CD4-positive, CD25-positive, alpha-beta regulatory T cell (primary cell): ENCODE results near the gene TNNI3K. TPM values are rescaled to one million over a fixed set of nuclear protein-coding genes. Genes with fewer than 3 reads are reported as not detected.

Experiments
- ATAC-seq, 2 donors: fragments of 150-1000 bp; cut with Tn5 transposase; one replicate each; pipeline ENCODE4 v1.10.0; 2021; ENCODE audit warnings: low read depth in 2 of 2, moderate number of reproducible peaks in 2 of 2, moderate library complexity in 1 of 2
- DNase-seq, 3 donors: peaks; one replicate each; pipeline versions ENCODE4 v3.0.0 to v3.0.0-alpha.2; 2012 to 2022; ENCODE audit warnings: mixed read lengths in 1 of 3
- H3K27ac ChIP-seq: one replicate; pipeline ENCODE4 v1.7.0; 2013; ENCODE audit warnings: mild to moderate bottlenecking, low read length; ENCODE audit not compliant: insufficient read depth, poor library complexity, severe bottlenecking
- H3K27me3 ChIP-seq: one replicate; pipeline ENCODE4 v1.7.0; 2013; ENCODE audit warnings: low read length; ENCODE audit not compliant: control insufficient read depth, insufficient read depth
- H3K36me3 ChIP-seq: one replicate; pipeline ENCODE4 v1.7.0; 2013; ENCODE audit warnings: mild to moderate bottlenecking, low read length, moderate library complexity; ENCODE audit not compliant: control insufficient read depth, insufficient read depth
- H3K4me1 ChIP-seq: 2 replicates; pipeline ENCODE4 v1.7.0; 2013; ENCODE audit warnings: mild to moderate bottlenecking, low read length; ENCODE audit not compliant: insufficient read depth, control insufficient read depth, poor library complexity, severe bottlenecking
- H3K4me3 ChIP-seq: one replicate; pipeline ENCODE4 v1.7.0; 2013; ENCODE audit warnings: low read depth, mild to moderate bottlenecking, low read length, moderate library complexity
- H3K9me3 ChIP-seq, 2 experiments: 1 replicate in 1 of 2; 2 replicates in 1 of 2; pipeline ENCODE4 v1.7.0; 2013; ENCODE audit warnings: low read length in 2 of 2, mild to moderate bottlenecking in 1 of 2, moderate library complexity in 1 of 2; ENCODE audit not compliant: control insufficient read depth in 2 of 2
- H3K27ac Mint-ChIP-seq, 3 donors: one replicate each; pipeline ENCODE4 v1.8.0; 2020 to 2022; ENCODE audit warnings: mild to moderate bottlenecking in 3 of 3, mixed read lengths in 3 of 3, moderate library complexity in 2 of 3
- H3K27me3 Mint-ChIP-seq: one replicate; pipeline ENCODE4 v1.8.0; 2022; ENCODE audit warnings: mild to moderate bottlenecking, mixed read lengths
- H3K36me3 Mint-ChIP-seq: one replicate; pipeline ENCODE4 v1.8.0; 2020; ENCODE audit warnings: mixed read lengths
- H3K4me1 Mint-ChIP-seq, 4 donors: one replicate each; pipeline ENCODE4 v1.8.0; 2020 to 2022; ENCODE audit warnings: mixed read lengths in 4 of 4, mild to moderate bottlenecking in 1 of 4
- H3K4me3 Mint-ChIP-seq, 4 donors: one replicate each; pipeline ENCODE4 v1.8.0; 2020 to 2022; ENCODE audit warnings: mild to moderate bottlenecking in 4 of 4, mixed read lengths in 4 of 4, moderate library complexity in 3 of 4
- H3K9me3 Mint-ChIP-seq, 7 donors: one replicate each; pipeline ENCODE4 v1.8.0; 2020 to 2022; ENCODE audit warnings: mixed read lengths in 7 of 7, mild to moderate bottlenecking in 3 of 7, moderate library complexity in 2 of 7
- polyA plus RNA-seq, 4 donors: library from polyadenylated mRNA; unstranded; fragments of 300-500 nt; fragmentation: Illumina TruSeq; gene quantifications; one replicate each; pipeline ENCODE4 v1.2.3, GENCODE V29; 2021
- total RNA-seq: library from RNA; stranded (reverse); gene quantifications from one replicate; pipeline ENCODE4 v1.2.3, GENCODE V29; 2022

TNNI3K gene
- total and polyA plus RNA-seq, 5 donors from 2014 or later, result 0.41 TPM; not detected in 4

DNA sequence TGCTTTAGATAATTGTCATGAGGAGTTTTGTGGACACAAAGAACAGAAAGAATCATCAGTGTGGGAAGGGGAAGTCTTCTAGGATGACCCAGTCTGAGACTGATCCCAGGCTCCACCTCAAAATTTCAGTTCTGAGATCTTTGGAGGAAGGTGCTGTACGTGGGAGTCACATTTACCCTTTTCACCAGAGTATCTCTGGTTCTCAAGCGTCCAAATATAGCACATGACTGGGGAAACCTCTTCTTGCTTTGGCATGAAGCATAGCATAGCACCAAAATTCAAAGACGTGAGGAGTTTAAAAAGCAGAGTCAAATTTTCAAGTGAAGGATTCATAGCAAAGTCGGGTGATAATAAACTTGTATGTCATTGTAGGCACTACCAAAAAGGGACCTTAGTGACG lies 180.7 kb downstream of the TNNI3K start:
- no peaks in the 10 kb centered on the region for H3K36me3 Mint-ChIP-seq
- H3K27me3 ChIP-seq, result no peaks in the 10 kb centered on the region
- no peak overlapping the region for H3K4me3 ChIP-seq
- H3K9me3 Mint-ChIP-seq, result peaks cover 0 to 4% (median 2%) of the 10 kb centered on the region in 7 donors
- H3K9me3 ChIP-seq, result no peaks in the 10 kb centered on the region
- no peak overlapping the region for H3K4me3 Mint-ChIP-seq
- H3K4me1 ChIP-seq, result no peaks in the 10 kb centered on the region
- H3K27ac Mint-ChIP-seq, result no peak overlapping the region
- H3K27me3 Mint-ChIP-seq, result no peaks in the 10 kb centered on the region
- DNase-seq (no peak), ATAC-seq (no peak)
- no peak overlapping the region for H3K27ac ChIP-seq
- no peaks in the 10 kb centered on the region for H3K36me3 ChIP-seq
- no peaks in the 10 kb centered on the region for H3K4me1 Mint-ChIP-seq

DNA sequence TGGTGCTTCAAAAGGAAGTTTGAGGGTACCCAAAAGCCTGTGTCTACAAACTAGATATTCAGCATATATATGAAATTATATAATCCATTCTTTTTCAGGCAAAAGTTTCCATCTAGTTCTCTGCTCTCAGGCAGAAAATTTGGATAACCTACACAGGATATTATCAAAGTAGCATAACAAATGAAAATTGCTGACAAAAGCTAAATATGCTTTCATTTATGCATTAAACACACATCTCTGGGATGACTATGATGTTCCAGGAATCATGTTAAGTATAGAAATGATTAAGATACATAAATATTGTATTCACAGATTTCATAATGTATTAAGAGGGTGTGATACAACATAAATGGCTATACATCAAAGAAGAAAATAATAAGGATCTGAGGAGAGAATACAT lies 184.4 kb downstream of the TNNI3K start:
- H3K4me3 ChIP-seq, result no peak overlapping the region
- H3K36me3 ChIP-seq, result no peaks in the 10 kb centered on the region
- no peak overlapping the region for H3K27ac Mint-ChIP-seq
- H3K9me3 Mint-ChIP-seq, result peaks cover 0 to 4% (median 2%) of the 10 kb centered on the region in 7 donors
- no peak for ATAC-seq
- no peak overlapping the region for H3K4me3 Mint-ChIP-seq
- no peaks in the 10 kb centered on the region for H3K36me3 Mint-ChIP-seq
- no peaks in the 10 kb centered on the region for H3K4me1 ChIP-seq
- H3K27ac ChIP-seq, result no peak overlapping the region
- no peaks in the 10 kb centered on the region for H3K27me3 Mint-ChIP-seq
- no peaks in the 10 kb centered on the region for H3K9me3 ChIP-seq
- no peaks in the 10 kb centered on the region for H3K4me1 Mint-ChIP-seq
- DNase-seq, result no peak
- H3K27me3 ChIP-seq, result no peaks in the 10 kb centered on the region

DNA sequence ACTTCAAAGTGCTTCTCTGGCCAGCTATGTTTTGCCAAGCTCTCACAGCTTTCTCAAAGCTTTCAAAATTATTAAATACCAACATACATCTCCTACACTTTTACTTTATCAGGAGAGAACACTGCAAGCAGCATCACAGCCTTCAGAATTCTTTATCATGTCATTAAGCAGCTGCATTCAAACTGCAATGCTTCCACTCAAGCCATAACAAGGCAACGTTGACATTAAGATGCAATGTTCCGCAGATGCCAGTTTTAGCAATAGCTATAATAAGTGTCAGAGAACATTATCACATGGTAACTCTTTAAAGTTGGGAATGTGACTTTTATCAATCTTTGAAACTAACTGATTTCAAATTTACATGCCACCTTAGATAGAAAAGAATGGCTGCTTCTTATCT lies 185.3 kb downstream of the TNNI3K start:
- H3K4me1 Mint-ChIP-seq, result no peaks in the 10 kb centered on the region
- H3K27ac ChIP-seq, result no peak overlapping the region
- no peaks in the 10 kb centered on the region for H3K4me1 ChIP-seq
- no peak for DNase-seq
- H3K4me3 ChIP-seq, result no peak overlapping the region
- no peak overlapping the region for H3K27ac Mint-ChIP-seq
- no peaks in the 10 kb centered on the region for H3K36me3 ChIP-seq
- H3K9me3 ChIP-seq, result no peaks in the 10 kb centered on the region
- no peaks in the 10 kb centered on the region for H3K27me3 ChIP-seq
- ATAC-seq, result no peak
- H3K36me3 Mint-ChIP-seq, result no peaks in the 10 kb centered on the region
- no peaks in the 10 kb centered on the region for H3K27me3 Mint-ChIP-seq
- no peak overlapping the region for H3K4me3 Mint-ChIP-seq
- H3K9me3 Mint-ChIP-seq, result peaks cover 0 to 3% (median 2%) of the 10 kb centered on the region in 7 donors

DNA sequence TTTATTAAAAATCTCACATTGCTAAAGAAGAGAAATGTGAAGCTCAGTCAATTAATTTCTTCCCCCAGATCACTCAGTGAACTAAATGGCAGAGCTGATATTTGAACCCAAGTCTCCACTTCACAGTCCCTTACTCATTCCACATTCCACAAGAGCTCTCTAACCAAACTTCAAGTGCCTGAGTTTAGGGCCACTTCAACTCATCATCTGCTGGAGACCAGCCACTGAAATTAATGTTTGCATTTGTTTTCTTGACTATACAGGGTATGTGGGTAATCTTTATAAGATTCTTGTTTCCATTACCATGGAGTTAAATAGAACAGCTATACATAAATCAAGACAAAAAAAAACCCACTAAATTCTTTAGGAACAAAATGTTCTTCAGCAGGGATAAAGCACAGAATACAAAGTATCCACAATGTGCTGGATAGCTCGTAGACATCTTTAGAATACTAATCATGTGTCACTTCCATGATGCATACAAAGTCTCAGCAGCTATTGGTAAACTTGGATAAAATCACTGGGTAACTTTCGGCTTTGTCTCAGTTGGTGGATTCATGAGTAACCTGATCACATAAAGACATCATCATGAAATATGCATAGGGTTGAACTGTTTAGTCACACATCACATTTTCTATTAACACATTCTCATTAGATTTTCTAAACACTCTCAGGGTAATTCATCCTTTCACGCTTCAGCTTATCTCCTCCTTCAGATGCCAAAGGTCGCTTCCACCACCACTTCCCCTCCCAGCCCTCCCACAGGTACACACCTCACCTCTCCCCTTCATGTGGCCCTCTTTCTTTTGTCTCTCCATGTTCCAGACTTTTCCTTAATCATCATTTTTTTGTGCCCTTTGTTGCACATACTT lies 187.5 kb downstream of the TNNI3K start:
- Histone ChIP-seq H3K4me1 (no peaks in the 10 kb centered on the region), H3K9me3 (no peaks in the 10 kb centered on the region), H3K27ac (no peak overlapping the region), H3K4me3 (no peak overlapping the region), H3K27me3 (no peaks in the 10 kb centered on the region), H3K36me3 (no peaks in the 10 kb centered on the region)
- DNase-seq (no peak), ATAC-seq (no peak)
- Mint-ChIP-seq H3K9me3 (peaks cover 0 to 4% (median 0%) of the 10 kb centered on the region in 7 donors), H3K27ac (no peak overlapping the region), H3K27me3 (no peaks in the 10 kb centered on the region), H3K4me1 (no peaks in the 10 kb centered on the region), H3K36me3 (no peaks in the 10 kb centered on the region), H3K4me3 (no peak overlapping the region)

DNA sequence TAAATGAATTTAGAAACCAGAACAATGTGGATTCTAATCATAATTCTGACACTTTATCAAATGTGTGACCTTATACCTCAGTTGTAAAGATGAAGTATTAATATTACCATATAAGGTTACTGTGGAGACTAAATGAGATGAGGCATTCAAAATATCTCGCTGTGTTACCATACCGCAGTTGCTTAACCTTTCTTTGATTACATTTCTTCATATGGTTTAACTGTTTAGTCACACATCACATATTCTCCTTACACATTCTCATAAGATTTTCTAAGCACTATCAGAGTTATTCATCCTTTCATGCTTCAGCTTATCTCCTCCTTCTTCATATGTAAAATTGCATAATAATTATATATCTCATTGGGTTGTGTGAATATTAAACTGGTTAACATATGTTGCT lies 188.3 kb downstream of the TNNI3K start:
- H3K4me1 ChIP-seq, result no peaks in the 10 kb centered on the region
- no peak for DNase-seq
- H3K9me3 ChIP-seq, result no peaks in the 10 kb centered on the region
- ATAC-seq, result no peak
- H3K27ac ChIP-seq, result no peak overlapping the region
- no peak overlapping the region for H3K4me3 ChIP-seq
- H3K4me3 Mint-ChIP-seq, result no peak overlapping the region
- H3K27ac Mint-ChIP-seq, result no peak overlapping the region
- no peaks in the 10 kb centered on the region for H3K27me3 Mint-ChIP-seq
- H3K4me1 Mint-ChIP-seq, result no peaks in the 10 kb centered on the region
- H3K27me3 ChIP-seq, result no peaks in the 10 kb centered on the region
- no peaks in the 10 kb centered on the region for H3K36me3 Mint-ChIP-seq
- no peaks in the 10 kb centered on the region for H3K36me3 ChIP-seq
- H3K9me3 Mint-ChIP-seq, result peaks cover 0 to 4% (median 0%) of the 10 kb centered on the region in 7 donors

DNA sequence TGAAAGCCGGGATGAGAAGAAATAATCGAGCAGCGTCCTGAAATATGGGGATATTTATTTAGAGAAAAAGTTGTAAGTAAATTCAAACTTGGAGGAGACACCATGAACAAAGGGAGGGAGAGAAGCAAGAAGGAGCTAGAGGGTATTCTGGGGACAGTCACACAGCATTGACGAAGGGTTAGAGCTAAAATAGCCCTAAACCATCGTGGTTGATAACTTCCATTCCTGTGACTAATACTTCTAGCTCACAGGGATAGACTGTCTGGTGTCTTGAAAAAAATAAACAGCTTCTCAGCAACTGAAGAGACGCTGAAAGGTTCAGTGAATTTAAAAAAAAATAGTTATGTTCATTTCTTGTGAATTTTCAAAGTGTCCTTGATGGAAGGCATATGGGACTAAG lies 190.5 kb downstream of the TNNI3K start:
- no peaks in the 10 kb centered on the region for H3K4me1 Mint-ChIP-seq
- no peaks in the 10 kb centered on the region for H3K4me1 ChIP-seq
- H3K4me3 Mint-ChIP-seq, result no peak overlapping the region
- H3K36me3 ChIP-seq, result no peaks in the 10 kb centered on the region
- DNase-seq (no peak), ATAC-seq (no peak)
- no peak overlapping the region for H3K4me3 ChIP-seq
- no peak overlapping the region for H3K27ac Mint-ChIP-seq
- H3K27me3 ChIP-seq, result no peaks in the 10 kb centered on the region
- peaks cover 0 to 4% (median 0%) of the 10 kb centered on the region in 7 donors for H3K9me3 Mint-ChIP-seq
- no peaks in the 10 kb centered on the region for H3K27me3 Mint-ChIP-seq
- H3K27ac ChIP-seq, result no peak overlapping the region
- H3K36me3 Mint-ChIP-seq, result no peaks in the 10 kb centered on the region
- H3K9me3 ChIP-seq, result no peaks in the 10 kb centered on the region

DNA sequence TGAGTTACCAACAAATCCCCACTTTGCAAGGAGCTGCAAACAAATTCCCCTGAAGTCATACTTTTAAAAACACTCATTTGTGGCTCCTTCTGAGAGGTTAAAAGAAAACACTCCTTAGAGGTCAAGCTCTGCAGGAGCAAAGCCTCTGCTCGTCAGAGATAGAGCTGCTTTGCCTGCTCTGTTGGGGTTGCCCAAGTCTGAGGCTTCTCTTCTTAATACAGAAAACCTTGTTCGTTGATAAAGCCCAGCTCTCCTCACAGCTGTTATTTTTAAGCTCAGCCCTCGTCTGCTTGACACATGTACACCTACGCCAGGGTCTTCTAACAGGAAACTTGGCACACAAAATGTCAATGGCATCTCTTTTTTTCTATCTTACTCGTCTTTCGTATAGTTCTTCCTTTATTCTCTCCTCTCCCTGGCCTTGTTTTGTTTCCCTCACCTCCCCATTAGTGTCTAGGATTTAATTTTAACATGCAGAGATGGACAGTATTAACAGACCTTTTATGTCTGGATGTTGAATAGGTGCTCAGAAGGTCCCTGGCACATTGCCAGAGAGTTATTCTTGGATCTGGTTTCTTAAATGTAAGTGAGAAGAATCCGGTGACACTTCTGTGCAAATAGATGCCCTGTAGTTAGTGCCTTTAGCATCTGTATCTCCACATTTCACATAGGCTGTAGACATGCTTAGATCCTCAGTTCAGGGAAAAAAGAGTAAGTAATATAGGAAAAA lies 191.2 kb downstream of the TNNI3K start:
- Histone ChIP-seq H3K36me3 (no peaks in the 10 kb centered on the region), H3K9me3 (no peaks in the 10 kb centered on the region), H3K27me3 (no peaks in the 10 kb centered on the region), H3K4me3 (no peak overlapping the region), H3K27ac (no peak overlapping the region), H3K4me1 (no peaks in the 10 kb centered on the region)
- ATAC-seq (no peak), DNase-seq (no peak)
- no peak overlapping the region for H3K27ac Mint-ChIP-seq
- no peaks in the 10 kb centered on the region for H3K36me3 Mint-ChIP-seq
- no peak overlapping the region for H3K4me3 Mint-ChIP-seq
- no peaks in the 10 kb centered on the region for H3K4me1 Mint-ChIP-seq
- H3K9me3 Mint-ChIP-seq, result peaks cover 0 to 4% (median 0%) of the 10 kb centered on the region in 7 donors
- H3K27me3 Mint-ChIP-seq, result no peaks in the 10 kb centered on the region
